ENCODE data around the gene KLC1. TPM values are rescaled to one million over a fixed set of nuclear protein-coding genes. Genes with fewer than 3 reads are reported as not detected.

The KLC1 gene
- total and polyA plus RNA-seq, 2 of the 8 experiments (the other 6 are each of a cell fraction or from before 2014, with no cell fraction given), result 84.6 to 134 TPM

- TF ChIP-seq SP4 (IDR thresholded peaks at IDR 0.05; ENCODE audit: low read length) (no peak), TBP (IDR thresholded peaks at IDR 0.05; ENCODE audit: low read depth, low read length) (0 out of 2 replicates have a peak, but pooled peaks have one; percentile 61), HDAC2 (IDR thresholded peaks at IDR 0.05; ENCODE audit: borderline replicate concordance in 1 of 2, low read depth in 2 of 2, low read length in 2 of 2) (0 out of 4 replicates have a peak, but pooled peaks of 1 of the 2 experiments have one; percentile 27), CHD7 (IDR thresholded peaks at IDR 0.05; ENCODE audit: insufficient replicate concordance, low read length) (no peak), RBBP5 (IDR thresholded peaks at IDR 0.05; ENCODE audit: borderline replicate concordance, low read depth, low read length) (no peak), POLR2A (IDR thresholded peaks at IDR 0.05; ENCODE audit: control extremely low read depth in 1 of 2, low read depth in 2 of 2, low read length in 2 of 2) (peak in 1 of 2 experiments; percentile 53; a peak in 2 of 3 replicates), EZH2 (IDR thresholded peaks at IDR 0.05; ENCODE audit: low read depth, low read length, severe bottlenecking) (no peak), CEBPB (IDR thresholded peaks at IDR 0.05; ENCODE audit: low read depth, low read length) (no peak), GTF2F1 (IDR thresholded peaks at IDR 0.05; ENCODE audit: borderline replicate concordance, low read depth, low read length) (no peak), RFX5 (IDR thresholded peaks at IDR 0.05; ENCODE audit: borderline replicate concordance, low read depth, low read length) (no peak), BACH1 (IDR thresholded peaks at IDR 0.05; ENCODE audit: low read length) (peak; percentile 96), ASH2L (IDR thresholded peaks at IDR 0.05; ENCODE audit: low read length) (no peak)
Observed at GRCh38 chr14:103628221-103628683, 759 bp upstream of the KLC1 start (continued).
